ENCODE data around the gene ERFE.

ERFE gene

DNA sequence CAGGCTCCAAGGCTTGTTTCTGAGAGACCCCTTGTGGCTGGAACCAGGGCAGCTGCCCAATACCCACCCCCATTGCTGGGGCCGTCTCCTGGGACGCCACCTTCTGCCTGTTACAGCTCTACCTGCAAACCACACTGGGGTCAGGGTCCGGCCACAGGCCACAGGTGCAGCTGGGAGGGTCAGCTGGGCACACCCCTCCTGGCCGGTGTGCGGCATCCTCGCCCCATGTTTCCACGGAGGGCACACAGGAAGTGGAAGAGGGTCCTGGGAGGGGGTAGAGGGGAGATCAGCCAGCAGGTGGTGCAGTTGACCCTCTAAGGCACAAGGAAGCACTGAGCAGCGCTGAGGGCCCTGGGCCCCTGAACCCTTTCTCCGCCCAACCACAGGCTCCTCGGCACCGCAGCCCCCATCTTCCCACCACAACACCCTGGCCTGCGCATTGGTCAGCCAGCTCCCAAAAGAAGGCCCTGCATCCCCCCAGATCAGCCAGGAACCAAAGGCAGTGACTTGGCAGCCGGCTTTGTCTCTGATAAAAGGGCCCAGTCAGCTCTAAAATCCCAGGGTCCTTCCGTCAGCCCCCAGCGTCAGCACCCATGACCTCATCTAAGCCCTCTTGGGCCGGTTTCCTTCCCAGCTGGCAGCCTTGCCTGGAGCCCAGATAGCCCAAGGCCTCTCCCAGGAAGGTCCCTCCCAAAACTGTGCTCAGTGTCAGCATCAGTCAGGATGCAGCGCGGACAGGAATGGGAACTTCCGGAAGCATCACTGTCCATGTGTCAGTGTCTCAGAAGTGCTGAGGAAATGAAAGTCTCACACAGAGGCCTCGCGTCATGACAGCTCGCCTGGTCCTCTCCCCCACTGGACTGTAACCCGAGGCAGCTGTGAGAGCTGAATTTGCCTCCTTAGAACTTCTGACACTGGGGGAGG is 1.7 kb downstream of the ERFE start:
- DNase-seq (ENCODE audit: extremely low read depth, low read depth), result no peak

DNA sequence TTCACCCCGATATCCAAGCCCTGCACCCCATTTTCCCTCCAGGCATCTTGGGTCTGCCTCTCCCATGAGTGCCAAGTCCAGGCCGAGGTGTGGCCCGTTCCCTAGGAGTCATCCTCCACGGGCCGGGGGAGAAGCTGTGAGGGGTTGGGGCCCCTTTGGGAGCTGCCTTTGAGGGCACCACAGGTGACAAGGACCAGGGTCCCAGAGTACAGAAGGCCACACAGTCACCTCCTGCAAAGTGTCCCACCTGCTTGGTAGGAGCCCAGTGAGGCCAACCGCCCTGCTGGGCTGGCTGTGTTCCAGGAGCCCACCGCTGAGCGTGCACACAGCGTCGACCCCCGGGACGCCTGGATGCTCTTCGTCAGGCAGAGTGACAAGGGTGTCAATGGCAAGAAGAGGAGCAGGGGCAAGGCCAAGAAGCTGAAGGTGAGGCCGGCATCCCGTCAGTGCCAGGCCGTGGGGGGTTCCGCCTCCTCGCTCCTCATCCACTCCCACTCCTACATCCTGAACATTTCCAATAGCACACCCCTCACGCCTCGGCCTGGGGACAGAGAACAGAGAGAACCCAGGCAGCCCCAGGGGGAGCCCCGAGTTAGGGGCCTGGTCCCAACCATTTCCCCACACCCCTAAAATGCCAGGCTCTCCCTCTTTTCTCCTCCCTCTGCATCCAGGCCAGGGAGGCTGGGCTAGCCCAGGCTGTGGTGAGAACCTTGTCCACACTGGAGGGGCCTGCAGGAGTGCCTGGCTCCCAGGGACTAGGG is 2.7 kb downstream of the ERFE start:
- TF ChIP-seq, protein P1, sequence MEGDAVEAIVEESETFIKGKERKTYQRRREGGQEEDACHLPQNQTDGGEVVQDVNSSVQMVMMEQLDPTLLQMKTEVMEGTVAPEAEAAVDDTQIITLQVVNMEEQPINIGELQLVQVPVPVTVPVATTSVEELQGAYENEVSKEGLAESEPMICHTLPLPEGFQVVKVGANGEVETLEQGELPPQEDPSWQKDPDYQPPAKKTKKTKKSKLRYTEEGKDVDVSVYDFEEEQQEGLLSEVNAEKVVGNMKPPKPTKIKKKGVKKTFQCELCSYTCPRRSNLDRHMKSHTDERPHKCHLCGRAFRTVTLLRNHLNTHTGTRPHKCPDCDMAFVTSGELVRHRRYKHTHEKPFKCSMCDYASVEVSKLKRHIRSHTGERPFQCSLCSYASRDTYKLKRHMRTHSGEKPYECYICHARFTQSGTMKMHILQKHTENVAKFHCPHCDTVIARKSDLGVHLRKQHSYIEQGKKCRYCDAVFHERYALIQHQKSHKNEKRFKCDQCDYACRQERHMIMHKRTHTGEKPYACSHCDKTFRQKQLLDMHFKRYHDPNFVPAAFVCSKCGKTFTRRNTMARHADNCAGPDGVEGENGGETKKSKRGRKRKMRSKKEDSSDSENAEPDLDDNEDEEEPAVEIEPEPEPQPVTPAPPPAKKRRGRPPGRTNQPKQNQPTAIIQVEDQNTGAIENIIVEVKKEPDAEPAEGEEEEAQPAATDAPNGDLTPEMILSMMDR (IDR thresholded peaks at IDR 0.05; ENCODE audit: low read depth, low read length), result no peak
- no peak for DNase-seq (ENCODE audit: extremely low read depth, low read depth)

More for the DNA sequence above, 1.7 kb downstream of the ERFE start:
- TF ChIP-seq, protein P1 (IDR thresholded peaks at IDR 0.05; ENCODE audit: low read depth, low read length), result peak; percentile 25

DNA sequence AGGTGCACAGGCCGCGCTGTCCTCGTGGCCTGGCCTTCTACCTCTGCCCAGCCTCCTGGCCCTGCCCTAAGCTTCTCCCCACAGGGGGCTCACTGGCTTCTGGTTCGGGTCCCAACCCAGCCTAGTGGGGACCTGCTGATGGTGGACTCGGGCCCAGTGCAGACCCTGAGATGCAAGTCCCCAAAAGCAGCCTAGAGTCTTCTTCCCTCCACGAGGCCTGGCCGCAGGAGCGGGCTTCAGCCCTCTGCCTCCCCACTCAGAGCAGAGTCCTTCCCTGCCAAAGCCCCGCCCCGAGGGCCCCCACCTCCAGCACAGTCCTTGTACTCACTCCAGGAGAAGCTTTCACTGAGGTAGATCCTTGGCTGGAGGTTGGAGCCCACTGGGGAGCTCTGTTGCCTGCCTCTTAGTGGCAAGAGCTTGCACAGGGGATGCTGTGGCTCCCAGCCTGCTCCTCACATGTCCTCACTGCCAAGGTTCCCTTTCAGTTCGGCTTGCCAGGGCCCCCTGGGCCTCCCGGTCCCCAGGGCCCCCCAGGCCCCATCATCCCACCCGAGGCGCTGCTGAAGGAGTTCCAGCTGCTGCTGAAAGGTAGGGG is 3.6 kb downstream of the ERFE start:
- TF ChIP-seq, protein P1 (IDR thresholded peaks at IDR 0.05; ENCODE audit: low read depth, low read length), result no peak
- DNase-seq (ENCODE audit: extremely low read depth, low read depth), result no peak

DNA sequence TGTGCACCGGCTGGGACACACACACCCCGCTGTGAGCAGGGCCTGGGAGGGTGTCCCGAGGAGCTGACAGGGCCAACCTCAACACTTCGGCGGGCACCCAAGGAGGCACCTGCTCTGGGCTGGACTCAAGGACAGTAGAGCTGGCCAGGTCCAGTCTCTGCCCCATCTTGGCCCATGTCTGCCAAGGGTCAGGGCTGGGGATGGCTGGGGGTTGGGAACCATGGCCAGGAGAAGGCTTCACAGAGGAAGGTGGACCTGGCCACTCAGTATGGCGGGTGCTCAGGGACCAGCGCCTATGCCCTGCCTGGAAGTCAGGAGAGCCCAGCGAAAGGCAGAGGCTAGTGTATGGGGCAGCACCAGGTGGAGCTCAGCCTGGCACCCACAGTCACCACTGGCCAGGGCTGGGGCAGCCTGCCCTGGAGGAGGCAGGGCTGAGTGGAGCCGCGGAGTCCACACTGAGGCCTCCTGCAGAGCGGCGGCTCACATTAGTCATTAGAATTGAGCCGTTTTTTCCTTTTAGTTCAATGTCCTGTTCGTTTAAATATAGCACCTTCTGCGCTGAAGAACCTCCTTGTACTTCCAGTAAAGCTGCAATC is 4.2 kb downstream of the ERFE start:
- TF ChIP-seq, protein P1 (IDR thresholded peaks at IDR 0.05; ENCODE audit: low read depth, low read length), result no peak
- DNase-seq (ENCODE audit: extremely low read depth, low read depth), result no peak

DNA sequence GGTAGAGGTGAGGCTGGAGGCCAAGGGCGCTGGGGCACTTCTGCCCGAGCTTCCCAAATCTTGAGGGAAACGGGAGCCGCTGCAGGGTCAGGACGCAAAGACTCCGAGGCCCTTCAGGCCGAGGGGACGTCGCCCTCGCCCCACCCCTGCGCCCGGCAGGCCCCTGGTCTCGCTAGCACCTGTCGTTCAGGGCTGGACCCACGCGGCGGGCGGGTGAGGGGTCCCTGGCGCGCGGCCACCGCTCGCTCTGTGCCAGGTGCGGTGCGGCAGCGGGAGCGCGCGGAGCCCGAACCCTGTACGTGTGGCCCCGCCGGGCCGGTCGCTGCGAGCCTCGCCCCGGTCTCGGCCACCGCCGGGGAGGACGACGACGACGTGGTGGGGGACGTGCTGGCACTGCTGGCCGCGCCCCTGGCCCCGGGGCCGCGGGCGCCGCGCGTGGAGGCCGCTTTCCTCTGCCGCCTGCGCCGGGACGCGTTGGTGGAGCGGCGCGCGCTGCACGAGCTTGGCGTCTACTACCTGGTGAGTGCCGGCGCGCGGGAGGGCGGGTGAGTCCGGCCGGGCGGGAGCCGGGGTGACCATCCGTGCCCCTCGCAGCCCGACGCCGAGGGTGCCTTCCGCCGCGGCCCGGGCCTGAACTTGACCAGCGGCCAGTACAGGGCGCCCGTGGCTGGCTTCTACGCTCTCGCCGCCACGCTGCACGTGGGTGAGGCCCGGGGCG is 4.9 kb downstream of the ERFE start:
- TF ChIP-seq, protein P1 (IDR thresholded peaks at IDR 0.05; ENCODE audit: low read depth, low read length), result no peak
- DNase-seq (ENCODE audit: extremely low read depth, low read depth), result no peak

DNA sequence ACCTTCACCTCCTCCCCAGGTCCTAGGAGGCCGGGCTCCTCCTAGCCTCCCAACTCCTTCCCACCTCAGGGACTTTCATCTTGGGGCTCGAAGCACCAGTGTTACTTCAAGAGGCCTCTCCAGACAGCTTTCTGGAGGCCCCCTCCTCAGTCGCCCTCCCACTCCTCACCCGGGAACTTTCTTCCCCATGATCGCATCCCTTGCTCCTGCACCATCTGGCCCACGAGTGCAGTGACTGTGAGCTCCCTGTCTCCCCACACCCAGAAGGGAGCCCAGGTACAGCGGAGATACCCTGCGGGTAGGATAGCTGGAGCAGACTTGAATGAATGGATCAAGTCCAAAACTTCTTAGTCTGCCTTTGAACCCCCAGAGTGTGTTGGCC is 6.1 kb downstream of the ERFE start:
- TF ChIP-seq, protein P1 (IDR thresholded peaks at IDR 0.05; ENCODE audit: low read depth, low read length), result no peak
- no peak for DNase-seq (ENCODE audit: extremely low read depth, low read depth)

All from AG09319 (cell line).